Liver (tissue), 3 donors: ENCODE results near the gene PPP6R1.

ENCODE experiments used
- EGR1 ChIP-seq, 2 donors: IDR thresholded peaks; 2 replicates each; pipeline ENCODE4 v1.6.1; 2016 to 2018; ENCODE audit warnings: antibody characterized with exemption in 2 of 2, low read depth in 2 of 2
- FOXA2 ChIP-seq: IDR thresholded peaks from 2 replicates; pipeline ENCODE4 v1.6.1; 2016; ENCODE audit warnings: antibody characterized with exemption
- GABPA ChIP-seq, 2 donors: IDR thresholded peaks in 1 of 2; conservative IDR thresholded peaks in 1 of 2; 2 replicates each; pipeline ENCODE4 v1.6.1; 2016; ENCODE audit warnings: antibody characterized with exemption in 2 of 2, mild to moderate bottlenecking in 1 of 2, moderate library complexity in 1 of 2
- JUND ChIP-seq, 2 donors: IDR thresholded peaks; 2 replicates each; pipeline ENCODE4 v1.6.1; 2016; ENCODE audit warnings: antibody characterized with exemption in 2 of 2
- RAD21 ChIP-seq, 2 donors: IDR thresholded peaks; 2 replicates each; pipeline ENCODE4 v1.6.1; 2016; ENCODE audit warnings: antibody characterized with exemption in 2 of 2, mild to moderate bottlenecking in 2 of 2
- SP1 ChIP-seq: IDR thresholded peaks from 2 replicates; pipeline ENCODE4 v1.6.1; 2018; ENCODE audit warnings: antibody characterized with exemption, mild to moderate bottlenecking
- TAF1 ChIP-seq: conservative IDR thresholded peaks from 2 replicates; pipeline ENCODE4 v1.6.1; 2016; ENCODE audit warnings: antibody characterized with exemption, mild to moderate bottlenecking
- YY1 ChIP-seq: IDR thresholded peaks from 2 replicates; pipeline ENCODE4 v1.6.1; 2016; ENCODE audit warnings: antibody characterized with exemption, mild to moderate bottlenecking
- TF ChIP-seq, protein P1 (sequence below): fragments of 150-350 bp; IDR thresholded peaks from 2 replicates; pipeline ENCODE4 v1.5.1; 2017; ENCODE audit warnings: improper control_type of control experiment, low read depth, low read length; ENCODE audit not compliant: missing input control
- TF ChIP-seq, protein P2 (sequence below): IDR thresholded peaks from 2 replicates; pipeline ENCODE4 v1.6.1; 2016; ENCODE audit warnings: antibody characterized with exemption
- TF ChIP-seq, protein P3 (sequence below): IDR thresholded peaks from 2 replicates; pipeline ENCODE4 v1.6.1; 2016; ENCODE audit warnings: antibody characterized with exemption, mild to moderate bottlenecking
- TF ChIP-seq, protein P4 (sequence below): IDR thresholded peaks from 2 replicates; pipeline ENCODE4 v1.6.1; 2016; ENCODE audit warnings: antibody characterized with exemption
- donor health status: healthy.
- donor health status: healthy.

DNA sequence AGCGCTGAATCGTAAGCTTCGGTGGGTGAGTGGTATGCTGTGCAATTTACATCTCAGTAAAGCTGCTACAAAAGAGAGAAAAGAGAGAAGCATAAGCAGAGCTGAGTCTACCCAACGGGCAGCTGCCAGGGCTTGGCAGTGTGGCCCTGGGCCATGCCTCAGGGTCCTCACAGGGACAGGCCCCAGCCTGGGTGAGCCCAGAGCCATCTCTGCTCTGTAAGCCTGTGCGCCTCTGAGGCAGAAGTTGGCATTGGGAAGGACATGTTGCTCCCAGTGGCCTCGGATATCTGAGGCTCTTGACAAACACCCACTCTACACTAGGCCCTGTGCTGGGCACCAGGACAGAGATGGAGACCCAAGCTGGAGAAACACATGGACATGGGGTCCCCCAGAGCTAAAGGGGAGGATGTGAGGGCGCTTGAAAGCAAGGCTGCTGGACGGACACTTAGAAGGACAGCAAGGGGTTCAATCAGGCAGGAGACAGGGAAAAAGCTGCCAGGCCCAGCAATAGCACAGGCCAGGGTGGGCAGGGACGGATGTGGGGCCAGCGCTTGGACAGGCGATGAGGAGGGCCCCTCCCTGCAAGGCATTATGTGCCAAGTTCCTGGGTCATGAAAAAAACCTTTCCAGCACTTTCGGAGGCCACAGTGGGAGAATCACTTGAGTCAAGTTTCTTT lies 14.7 kb downstream of the PPP6R1 start:
- TF ChIP-seq, protein P1, sequence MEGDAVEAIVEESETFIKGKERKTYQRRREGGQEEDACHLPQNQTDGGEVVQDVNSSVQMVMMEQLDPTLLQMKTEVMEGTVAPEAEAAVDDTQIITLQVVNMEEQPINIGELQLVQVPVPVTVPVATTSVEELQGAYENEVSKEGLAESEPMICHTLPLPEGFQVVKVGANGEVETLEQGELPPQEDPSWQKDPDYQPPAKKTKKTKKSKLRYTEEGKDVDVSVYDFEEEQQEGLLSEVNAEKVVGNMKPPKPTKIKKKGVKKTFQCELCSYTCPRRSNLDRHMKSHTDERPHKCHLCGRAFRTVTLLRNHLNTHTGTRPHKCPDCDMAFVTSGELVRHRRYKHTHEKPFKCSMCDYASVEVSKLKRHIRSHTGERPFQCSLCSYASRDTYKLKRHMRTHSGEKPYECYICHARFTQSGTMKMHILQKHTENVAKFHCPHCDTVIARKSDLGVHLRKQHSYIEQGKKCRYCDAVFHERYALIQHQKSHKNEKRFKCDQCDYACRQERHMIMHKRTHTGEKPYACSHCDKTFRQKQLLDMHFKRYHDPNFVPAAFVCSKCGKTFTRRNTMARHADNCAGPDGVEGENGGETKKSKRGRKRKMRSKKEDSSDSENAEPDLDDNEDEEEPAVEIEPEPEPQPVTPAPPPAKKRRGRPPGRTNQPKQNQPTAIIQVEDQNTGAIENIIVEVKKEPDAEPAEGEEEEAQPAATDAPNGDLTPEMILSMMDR: no peak
- TF ChIP-seq, protein P2, sequence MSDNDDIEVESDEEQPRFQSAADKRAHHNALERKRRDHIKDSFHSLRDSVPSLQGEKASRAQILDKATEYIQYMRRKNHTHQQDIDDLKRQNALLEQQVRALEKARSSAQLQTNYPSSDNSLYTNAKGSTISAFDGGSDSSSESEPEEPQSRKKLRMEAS: no peak
- TF ChIP-seq, protein P3, sequence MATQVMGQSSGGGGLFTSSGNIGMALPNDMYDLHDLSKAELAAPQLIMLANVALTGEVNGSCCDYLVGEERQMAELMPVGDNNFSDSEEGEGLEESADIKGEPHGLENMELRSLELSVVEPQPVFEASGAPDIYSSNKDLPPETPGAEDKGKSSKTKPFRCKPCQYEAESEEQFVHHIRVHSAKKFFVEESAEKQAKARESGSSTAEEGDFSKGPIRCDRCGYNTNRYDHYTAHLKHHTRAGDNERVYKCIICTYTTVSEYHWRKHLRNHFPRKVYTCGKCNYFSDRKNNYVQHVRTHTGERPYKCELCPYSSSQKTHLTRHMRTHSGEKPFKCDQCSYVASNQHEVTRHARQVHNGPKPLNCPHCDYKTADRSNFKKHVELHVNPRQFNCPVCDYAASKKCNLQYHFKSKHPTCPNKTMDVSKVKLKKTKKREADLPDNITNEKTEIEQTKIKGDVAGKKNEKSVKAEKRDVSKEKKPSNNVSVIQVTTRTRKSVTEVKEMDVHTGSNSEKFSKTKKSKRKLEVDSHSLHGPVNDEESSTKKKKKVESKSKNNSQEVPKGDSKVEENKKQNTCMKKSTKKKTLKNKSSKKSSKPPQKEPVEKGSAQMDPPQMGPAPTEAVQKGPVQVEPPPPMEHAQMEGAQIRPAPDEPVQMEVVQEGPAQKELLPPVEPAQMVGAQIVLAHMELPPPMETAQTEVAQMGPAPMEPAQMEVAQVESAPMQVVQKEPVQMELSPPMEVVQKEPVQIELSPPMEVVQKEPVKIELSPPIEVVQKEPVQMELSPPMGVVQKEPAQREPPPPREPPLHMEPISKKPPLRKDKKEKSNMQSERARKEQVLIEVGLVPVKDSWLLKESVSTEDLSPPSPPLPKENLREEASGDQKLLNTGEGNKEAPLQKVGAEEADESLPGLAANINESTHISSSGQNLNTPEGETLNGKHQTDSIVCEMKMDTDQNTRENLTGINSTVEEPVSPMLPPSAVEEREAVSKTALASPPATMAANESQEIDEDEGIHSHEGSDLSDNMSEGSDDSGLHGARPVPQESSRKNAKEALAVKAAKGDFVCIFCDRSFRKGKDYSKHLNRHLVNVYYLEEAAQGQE: no peak
- no peak for TF ChIP-seq JUND (IDR thresholded peaks at IDR 0.05)
- TF ChIP-seq, protein P4, sequence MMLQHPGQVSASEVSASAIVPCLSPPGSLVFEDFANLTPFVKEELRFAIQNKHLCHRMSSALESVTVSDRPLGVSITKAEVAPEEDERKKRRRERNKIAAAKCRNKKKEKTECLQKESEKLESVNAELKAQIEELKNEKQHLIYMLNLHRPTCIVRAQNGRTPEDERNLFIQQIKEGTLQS: no peak
- no peak for TF ChIP-seq YY1
- no peak for TF ChIP-seq TAF1
- no peak for TF ChIP-seq SP1
- no peak for TF ChIP-seq FOXA2
- no peak for TF ChIP-seq GABPA (IDR thresholded peaks at IDR 0.05 in 1 of 2, conservative IDR thresholded peaks at IDR 0.05 in 1 of 2)
- TF ChIP-seq EGR1 (IDR thresholded peaks at IDR 0.05; ENCODE audit: low read depth in 2 of 2): no peak
- no peak for TF ChIP-seq RAD21 (IDR thresholded peaks at IDR 0.05)
